NCI-H128 (cell line): ENCODE measurements around the gene ATAD3A.
"Not testable (repeated sequence)": the region's sequence is repeated elsewhere in the genome, so short reads cannot be mapped to it uniquely, and the experiment has no call there.

ENCODE experiments used
- DNase-seq: peaks from one replicate; lab custom pipeline; 2025; ENCODE audit not compliant: unreplicated experiment; lab: John Stamatoyannopoulos, UW

The ATAD3A gene

DNA sequence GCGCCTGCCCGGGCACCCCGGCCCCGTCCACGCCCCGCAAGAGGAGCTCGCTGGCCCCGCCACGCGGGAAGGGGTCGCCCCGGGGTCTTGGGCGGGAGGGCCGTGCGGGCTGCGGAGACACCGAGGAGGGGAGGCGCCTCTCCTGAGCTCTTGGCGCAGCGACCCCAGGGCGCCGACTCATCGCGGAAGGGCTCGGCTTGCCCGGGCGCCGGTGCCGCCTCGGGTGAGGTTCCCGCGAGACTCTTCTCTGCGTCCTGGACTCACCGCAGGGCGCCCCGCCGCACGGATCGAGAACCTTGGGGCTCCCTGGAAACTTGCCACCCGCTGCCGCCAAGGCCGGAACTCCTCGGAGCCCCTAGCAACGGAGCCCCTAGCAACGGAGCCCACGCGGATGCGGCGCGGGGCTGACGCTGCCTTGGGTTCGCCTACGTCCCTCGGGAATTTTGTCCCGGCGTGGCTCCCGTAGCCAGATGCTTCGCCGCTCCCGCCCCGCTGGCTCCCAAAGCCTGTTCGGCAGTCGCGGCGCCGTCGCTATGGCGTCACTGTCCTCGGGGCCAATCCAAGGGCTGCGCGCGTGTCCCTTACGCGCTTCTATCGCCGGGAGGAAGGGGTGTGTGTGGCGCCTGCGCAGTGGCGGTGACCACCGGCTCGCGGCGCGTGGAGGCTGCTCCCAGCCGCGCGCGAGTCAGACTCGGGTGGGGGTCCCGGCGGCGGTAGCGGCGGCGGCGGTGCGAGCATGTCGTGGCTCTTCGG lies at the start of gene ATAD3A:
Gene ATAD3A (plus strand): TSS at position 630 of the 753 bp plus-strand sequence. CDS start 107 bp downstream, at position 737.
- peak; percentile 96 for DNase-seq

DNA sequence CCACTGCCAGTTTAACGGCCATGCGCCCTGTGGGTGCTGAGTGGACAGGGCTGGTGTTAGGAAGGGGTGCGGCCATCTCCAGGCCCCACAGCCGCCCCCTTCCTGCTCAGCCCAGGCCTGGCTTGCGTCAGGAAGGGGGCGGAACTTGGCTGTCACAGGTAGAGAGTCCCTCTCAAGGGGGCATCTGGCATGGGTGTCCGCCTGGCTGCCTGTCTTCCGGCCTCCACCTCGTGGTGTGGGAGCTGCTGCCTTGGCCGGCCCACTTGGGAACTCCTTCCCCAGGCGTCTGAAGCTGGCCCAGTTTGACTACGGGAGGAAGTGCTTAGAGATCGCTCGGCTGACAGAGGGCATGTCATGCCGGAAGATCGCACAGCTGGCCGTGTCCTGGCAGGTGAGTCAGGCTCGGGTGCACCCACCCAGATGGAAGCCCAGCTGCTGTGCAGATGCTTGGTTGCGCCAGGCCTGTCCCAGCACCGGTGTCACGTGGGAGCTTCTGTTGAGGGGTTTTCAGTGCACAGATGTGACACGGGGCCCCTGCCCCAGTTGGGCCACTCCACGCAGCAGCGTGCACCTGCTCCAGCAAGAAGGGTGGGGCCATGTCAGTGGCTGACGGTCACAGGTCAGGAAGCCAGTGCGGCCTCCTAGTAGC lies 49.5 kb upstream of the ATAD3A start:
- DNase-seq = no peak

DNA sequence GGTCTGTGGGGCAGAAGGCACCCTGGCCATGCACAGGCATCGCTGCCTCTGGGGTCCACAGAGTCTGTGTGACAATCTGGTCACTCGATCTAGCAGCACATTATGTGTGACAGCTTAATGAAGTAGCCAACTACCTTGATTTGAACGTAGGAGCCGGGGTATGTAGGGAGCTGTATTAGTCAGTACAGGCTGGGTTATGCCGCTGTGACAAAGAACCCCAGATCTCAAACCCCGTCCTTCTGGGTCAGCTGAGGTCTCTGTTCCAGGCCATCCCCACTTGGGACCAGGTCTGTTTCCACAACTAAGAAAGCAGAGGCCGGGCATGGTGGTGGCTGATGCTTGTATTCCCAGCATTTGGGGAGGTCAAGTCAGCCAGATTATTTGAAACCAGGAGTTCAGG lies 48.6 kb upstream of the ATAD3A start:
- DNase-seq = no peak

DNA sequence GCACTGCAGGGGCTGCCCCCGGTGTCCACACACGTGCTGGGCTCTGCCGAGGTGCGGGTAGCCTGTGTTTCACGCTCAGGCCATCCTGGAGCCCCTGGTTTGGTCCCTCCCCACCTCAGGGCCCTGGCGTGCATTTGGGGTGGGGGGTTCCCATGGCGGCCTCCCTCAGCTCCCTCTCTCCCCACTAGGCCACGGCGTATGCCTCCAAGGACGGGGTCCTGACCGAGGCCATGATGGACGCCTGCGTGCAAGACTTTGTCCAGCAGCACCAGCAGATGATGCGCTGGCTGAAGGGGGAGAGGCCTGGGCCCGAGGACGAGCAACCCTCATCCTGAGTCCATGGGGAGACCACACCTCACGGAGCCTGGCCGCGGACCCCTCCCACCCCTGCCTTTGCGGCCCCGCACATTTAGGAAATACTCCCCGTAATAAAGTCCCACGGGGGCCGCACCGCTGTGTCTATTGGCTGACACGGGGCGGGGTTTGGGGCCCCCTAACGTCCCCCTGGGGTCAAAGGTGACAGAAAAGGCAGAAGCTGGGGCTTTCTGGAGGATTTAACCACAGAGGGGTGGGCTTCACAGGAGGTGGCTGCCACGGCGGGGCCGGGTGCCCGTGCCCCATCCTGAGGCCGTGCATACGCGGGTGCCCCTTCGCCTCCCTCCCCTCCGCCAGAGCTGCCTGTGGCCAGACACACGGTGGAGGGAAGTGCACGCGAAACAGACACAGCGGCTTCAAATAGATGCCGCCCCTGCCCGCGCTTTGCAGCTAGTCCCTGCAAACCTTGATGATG lies 43.6 kb upstream of the ATAD3A start:
- DNase-seq = not testable (repeated sequence)

DNA sequence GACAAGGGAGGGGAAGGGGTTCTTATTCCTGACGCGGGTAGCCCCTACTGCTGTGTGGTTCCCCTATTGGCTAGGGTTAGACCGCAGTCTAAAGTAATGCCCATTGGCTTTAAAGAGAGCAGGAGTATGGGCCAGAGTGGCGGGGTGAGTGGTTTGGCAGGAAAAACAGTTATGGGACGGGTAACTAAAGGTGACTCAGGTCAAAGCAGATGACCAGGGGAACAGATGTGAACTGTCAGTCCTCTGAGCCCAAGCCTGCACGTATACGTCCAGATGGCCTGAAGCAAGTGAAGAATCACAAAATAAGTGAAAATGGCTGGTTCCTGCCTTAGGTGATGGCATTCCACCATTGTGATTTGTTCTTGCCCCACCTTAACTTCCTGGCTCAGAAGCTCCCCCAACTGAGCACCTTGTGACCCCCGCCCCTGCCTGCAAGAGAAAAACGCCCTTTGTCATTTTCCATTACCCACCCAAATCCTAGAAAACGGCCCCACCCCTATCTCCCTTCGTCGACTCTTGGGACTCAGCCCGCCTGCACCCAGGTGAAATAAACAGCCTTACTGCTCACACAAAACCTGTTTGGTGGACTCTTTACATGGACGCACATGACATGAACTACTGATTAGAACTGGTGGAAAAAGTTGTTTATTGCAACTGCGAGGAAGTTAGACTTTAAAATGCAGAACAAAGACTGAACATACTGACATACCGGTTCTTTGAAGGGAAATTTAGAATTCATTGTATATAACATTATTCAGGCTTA lies 41.2 kb upstream of the ATAD3A start:
- DNase-seq = no peak

DNA sequence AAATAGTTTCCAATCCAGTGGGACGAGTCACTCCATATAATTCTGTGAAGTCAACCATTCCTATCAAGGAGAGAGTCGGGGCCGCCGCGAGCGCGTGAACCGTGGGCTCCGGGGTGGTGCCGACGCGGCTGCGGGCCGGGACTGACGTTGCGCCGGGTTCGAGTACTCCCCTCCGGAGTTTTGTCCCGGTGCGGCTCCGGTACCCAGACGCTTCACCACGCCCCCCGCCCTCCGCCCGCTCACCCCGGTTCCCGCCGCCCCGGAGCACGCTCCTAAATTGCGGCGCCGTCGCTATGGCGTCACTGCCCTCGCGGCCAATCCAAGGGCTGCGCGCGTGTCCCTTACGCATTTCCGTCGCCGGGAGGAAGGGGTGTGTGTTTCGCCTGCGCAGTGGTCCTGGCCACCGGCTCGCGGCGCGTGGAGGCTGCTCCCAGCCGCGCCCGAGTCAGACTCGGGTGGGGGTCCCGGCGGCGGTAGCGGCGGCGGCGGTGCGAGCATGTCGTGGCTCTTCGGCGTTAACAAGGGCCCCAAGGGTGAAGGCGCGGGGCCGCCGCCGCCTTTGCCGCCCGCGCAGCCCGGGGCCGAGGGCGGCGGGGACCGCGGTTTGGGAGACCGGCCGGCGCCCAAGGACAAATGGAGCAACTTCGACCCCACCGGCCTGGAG lies 40.4 kb upstream of the ATAD3A start, which contains the start of gene ATAD3B:
Gene ATAD3B (plus strand): TSS at position 377 of the 664 bp plus-strand sequence. CDS start 120 bp downstream, at position 497.
- DNase-seq = peak; percentile 85

DNA sequence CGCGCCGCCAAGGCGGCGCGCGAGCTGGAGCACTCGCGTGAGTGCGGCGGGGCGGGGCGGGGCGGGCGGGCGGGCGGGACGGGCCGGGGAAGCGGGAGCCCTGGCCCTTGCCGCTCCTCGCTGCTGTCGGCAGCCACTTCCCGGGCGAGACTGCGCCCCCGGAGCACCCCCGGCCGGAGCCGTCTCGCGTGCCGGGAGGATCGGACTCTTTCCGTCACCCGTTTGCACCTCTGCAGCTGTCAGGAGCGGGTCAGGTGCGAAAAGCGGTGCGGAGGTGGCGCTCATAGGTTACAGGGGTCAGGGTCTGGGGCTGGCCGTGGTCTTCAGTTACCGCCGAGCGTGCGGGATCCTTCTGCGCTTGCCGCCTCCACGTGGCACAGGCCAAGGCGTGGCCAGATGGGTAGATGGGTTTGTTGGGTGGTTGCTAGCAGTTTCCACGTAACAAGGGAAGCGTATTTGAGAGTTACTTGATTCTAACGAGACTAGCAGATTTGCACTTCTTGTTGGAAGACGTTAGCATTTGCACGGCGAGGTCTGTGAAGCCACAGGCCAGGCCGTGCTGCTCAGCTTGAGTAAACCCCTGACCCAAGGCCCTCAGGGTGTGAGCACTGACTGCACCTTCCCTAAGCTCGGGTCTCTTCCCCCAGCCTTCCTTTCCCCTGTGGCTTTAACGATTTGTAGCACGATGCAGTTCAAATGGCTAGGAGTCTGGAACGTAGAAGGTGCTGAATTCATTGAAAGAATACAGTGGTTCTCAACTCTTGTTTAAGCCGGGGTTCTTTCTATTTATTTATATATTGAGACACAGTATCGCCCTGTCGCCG lies 39.7 kb upstream of the ATAD3A start:
- not testable (repeated sequence) for DNase-seq

DNA sequence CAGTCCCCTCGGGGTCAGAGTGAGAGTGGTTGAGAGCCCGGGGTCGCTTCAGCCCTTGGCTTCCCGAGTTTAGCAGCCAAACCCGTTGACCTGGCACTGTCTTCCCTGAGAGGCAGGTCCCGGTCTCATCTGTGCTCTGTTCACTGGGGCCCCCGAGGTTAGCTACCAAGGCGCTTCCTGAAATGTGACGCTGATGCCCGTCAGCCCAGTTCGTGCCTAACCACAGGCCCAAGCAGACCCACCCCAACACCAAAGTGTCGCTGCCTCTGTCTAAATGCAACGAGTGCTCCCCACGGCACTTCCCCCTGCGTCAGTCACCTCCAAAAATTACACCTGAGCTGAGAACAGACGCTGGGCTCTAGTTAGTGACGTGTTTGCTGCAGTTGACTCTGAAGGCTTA lies 36.0 kb upstream of the ATAD3A start:
- DNase-seq = not testable (repeated sequence)

DNA sequence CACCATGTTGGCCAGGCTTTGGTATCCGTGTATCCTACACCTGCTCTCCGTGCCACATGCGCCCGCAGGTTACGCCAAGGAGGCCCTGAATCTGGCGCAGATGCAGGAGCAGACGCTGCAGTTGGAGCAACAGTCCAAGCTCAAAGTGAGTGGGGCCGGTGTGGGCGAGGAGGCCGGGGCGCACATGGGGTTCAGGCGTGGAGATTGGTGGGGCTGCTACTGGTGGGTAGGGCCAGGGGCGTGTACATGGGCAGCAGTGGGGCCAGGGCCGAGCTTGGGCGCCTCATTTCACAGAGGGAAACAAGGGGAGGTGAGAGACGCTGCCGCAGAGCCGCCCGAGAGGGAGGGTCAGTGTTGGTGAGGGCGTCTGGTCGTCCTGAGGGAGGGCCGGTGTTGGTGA lies 34.8 kb upstream of the ATAD3A start:
- no peak for DNase-seq

DNA sequence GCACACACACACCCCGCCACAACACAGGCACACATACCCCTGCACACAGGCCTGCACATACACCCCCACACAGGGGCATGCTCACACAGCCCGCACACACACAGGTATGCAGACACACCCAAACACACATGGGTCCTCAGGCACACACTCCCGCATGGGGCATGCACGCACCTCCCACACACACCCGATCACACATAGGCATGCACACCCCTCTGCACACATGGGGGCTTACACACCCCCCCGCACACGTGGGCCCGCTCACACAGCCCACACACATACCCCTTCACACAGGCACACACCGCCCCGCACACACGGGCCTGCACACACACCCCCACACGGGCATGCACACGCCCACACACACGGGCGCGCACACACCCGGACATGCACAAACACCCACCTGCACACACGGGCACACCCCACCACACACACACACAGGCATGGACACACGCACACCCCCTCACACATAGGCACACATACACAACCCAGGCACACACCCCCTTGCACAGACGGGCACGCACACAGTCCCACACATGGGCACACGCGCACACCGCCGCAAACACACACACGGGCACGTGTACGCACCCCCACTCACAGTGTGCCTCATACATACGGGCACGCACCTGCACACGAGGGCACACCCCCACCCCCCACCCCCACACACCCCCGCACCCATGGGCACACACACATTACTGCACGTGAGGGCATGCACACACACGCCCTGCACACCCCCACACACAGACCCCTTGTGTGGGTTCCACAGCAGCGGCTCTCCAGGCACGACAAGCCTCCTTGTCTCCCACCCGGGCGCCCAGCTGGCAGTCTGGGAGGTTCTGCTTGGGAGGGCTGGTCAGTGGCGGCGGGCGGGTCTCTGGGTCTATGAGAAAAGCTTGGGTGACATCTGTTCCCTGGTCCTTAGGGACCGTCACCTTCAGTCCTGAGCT lies 32.1 kb upstream of the ATAD3A start:
- DNase-seq = no peak

DNA sequence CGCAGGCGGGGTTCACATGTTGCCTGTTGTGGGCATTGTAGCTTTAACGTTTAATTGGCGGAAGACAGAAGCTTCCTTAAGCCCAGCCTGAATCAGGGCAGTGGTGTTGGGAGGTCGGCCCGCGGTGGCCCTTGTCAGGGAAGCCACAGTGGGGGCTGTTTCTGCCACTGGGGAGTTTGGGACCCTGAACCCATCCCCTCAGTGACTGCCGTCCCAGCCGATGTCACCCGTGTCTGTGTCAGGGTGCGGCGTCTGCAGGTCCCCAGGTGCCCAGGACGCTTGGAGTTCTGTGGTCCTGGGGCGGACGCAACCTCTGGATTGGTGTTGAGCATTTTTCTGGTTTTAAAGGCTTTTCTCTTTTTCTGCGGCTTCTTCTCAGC lies 31.5 kb upstream of the ATAD3A start:
- DNase-seq = not testable (repeated sequence)

DNA sequence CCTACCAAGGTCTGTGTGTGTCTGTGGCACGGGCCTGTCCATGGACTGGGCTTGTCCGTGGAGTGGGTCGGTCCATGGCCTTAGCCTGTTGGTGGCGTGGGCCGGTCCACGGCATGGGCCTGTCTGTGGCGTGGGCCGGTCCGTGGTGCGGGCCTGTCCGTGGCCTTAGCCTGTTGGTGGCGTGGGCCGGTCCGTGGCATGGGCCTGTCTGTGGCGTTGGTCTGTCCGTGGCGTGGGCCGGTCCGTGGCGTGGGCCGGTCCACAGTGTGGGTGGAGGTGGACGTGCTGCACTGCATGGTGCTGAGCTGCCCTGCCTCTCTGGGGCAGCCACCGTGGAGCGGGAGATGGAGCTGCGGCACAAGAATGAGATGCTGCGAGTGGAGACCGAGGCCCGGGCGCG lies 30.2 kb upstream of the ATAD3A start:
- not testable (repeated sequence) for DNase-seq

DNA sequence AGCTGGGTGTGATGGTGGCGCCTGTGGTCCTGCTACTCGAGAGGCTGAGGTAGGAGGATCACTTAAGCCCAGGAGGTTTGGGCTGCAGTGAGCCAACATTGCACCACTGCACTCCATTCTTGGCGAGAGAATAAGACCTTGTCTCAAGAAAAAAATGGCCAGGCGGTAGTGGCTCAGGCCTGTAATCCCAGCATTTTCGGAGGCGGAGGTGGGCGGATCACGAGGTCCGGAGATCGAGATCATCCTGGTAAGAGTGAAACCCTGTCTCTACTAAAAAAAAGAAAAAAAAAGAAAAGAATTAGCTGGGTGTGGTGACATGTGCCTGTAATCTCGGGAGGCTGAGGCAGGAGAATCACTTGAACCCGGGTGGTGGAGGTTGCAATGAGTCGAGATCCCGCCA lies 29.1 kb upstream of the ATAD3A start:
- no peak for DNase-seq

DNA sequence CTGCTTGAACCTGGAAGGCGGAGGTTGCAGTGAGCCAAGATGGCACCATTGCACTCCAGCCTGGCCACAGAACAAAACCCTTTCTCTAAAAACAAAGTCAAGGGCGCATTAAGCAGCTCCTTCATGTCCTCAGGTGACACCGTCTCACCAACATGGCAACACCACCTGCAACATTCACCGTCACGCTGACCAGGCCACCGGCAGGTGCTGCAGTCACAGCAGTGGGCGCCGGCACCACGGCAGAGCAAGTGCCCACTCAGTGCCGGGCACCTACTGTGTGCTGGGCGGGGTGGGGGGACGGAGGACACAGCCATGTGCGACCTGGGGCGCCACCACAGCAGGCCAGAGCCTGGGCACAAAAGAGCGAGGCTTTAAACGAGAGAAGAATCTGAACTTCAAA lies 28.2 kb upstream of the ATAD3A start:
- DNase-seq = no peak

DNA sequence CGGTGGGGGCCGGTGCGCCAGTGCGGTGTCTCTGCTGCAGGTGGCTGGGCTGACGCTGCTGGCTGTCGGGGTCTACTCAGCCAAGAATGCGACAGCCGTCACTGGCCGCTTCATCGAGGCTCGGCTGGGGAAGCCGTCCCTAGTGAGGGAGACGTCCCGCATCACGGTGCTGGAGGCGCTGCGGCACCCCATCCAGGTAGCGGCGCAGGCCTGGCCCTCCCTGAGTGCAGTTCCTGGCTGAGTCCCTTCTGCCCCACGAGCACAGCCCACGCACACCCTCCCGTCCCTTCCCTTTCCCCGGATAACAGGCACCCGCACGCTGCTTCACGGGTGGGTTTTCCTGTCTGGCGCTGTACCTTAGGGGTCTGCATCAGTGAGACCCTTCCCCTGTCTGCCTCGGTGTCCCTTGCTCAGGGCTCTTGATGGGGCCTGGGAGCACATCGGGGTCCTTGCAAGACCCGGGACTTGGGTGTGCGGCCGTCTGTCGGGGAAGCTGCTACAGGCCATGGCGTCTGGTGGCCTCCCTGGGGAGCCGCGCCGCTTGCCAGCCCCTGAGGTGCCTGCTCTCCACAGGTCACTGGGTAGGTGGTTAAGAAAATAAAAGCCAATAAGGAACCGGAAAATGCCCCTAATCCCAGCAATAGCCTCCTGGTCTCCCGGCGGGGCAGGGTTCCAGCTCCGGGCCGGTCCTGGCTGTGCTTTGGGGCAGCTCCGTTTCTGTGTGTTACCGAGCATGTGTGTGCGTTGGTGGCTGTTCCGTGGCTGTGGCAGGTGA lies 26.8 kb upstream of the ATAD3A start:
- DNase-seq = not testable (repeated sequence)

DNA sequence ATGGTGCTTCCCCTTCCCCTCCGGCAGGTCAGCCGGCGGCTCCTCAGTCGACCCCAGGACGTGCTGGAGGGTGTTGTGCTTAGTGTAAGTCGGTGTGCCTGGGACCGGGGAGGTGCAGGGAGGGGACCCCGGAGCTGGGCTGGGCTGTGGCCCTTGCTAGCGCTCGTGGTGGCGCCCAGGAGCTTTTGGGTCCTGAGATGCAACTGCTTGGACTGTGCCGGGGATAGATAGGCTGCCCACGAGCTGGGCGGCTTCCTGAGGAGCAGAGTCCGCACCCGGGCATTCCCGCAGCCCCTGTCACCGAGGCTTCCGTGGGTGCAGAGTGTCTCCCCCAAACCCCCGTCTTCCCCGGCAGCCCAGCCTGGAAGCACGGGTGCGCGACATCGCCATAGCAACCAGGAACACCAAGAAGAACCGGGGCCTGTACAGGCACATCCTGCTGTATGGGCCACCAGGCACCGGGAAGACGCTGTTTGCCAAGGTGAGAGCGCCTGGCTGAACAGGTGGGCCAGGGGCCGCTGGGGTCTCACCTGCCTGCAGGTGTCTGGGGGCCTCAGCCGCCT lies 26.1 kb upstream of the ATAD3A start:
- not testable (repeated sequence) for DNase-seq

DNA sequence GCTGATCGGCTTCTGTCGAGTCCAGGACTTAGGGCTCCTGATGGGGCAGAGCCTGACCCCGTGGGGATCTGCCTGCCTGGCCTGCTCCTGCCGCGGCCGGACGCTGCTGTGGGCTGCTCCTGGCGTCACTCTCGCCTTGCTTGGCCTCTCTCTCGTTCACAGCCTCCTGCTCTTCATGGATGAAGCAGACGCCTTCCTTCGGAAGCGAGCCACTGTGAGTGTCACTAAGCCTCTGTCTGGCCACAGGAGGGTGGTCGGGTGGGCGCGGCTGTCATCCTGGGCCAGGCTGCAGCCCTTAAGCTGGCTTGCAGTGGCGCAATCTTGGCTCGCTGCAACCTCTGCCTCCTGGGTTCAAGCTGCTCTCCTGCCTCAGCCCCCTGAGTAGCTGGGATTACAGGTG lies 24.3 kb upstream of the ATAD3A start:
- DNase-seq = no peak
